Skeletal muscle satellite cell (primary cell): ENCODE data around the gene RIN3.
A peak's percentile ranks its signal among the peaks of the same experiment; 100 is the strongest.

Experiments used
- H3K27me3 ChIP-seq: 2 replicates; pipeline ENCODE4 v1.7.0; 2013; ENCODE audit warnings: low read length; ENCODE audit not compliant: control insufficient read depth, insufficient read depth
- H3K36me3 ChIP-seq: 2 replicates; pipeline ENCODE4 v1.7.0; 2013; ENCODE audit warnings: mild to moderate bottlenecking, control low read depth, low read length; ENCODE audit not compliant: insufficient read depth
- H3K4me1 ChIP-seq: 2 replicates; pipeline ENCODE4 v1.7.0; 2013; ENCODE audit warnings: low read length; ENCODE audit not compliant: control insufficient read depth, insufficient read depth
- H3K4me2 ChIP-seq: 2 replicates; pipeline ENCODE4 v1.7.0; 2013; ENCODE audit warnings: mild to moderate bottlenecking, low read length
- H3K4me3 ChIP-seq: 2 replicates; pipeline ENCODE4 v1.7.0; 2013; ENCODE audit warnings: low read length
- H3K9ac ChIP-seq: 2 replicates; pipeline ENCODE4 v1.7.0; 2013; ENCODE audit warnings: mild to moderate bottlenecking, low read depth, low read length, moderate library complexity
- H3K9me3 ChIP-seq: replicated peaks from 2 replicates; pipeline ENCODE4 v1.7.0; 2013; ENCODE audit warnings: mild to moderate bottlenecking, control low read depth, low read length

RIN3 gene

DNA sequence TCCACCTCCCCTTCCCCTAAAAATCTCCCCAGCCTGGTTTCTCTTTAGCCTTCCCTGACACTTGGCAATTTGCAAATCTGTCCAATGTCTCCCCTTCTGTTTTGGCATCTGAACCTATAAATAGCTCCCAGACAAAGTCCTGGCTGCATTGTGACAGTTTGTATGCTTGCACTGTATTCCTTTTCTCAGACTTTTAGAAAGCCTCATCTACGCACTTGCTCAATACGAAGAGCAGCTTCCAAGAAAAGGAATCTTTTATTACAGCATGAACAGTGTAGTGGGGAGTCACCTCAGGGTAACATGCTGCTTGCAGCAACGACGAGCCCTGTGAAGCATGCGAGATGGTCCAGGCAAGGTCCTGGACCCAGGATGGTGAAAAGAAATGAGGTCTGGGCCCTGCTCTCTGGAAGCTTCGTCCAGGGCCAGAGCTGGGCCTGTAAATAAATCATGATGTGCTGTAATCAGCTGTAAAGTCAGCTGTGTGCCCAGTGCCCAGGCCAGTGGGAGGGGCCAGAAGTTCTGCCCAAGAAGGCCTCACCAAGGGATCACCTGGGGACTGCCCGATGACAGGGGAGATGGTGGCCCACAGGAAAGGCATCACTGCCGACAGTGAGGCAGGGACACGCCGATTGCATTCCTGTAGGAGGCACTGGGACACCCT is 88.3 kb downstream of the RIN3 start:
- H3K36me3 ChIP-seq = no peaks in the 10 kb centered on the region
- no peak overlapping the region for H3K4me2 ChIP-seq
- H3K9me3 ChIP-seq = no peaks in the 10 kb centered on the region
- no peaks in the 10 kb centered on the region for H3K27me3 ChIP-seq
- H3K4me1 ChIP-seq = peaks cover 25% of the 10 kb centered on the region
- no peak overlapping the region for H3K4me3 ChIP-seq
- no peak overlapping the region for H3K9ac ChIP-seq

- Histone ChIP-seq H3K27me3 (no peaks in the 10 kb centered on the region), H3K4me3 (peak overlapping the region; percentile 2), H3K9me3 (no peaks in the 10 kb centered on the region), H3K4me1 (peaks cover 39% of the 10 kb centered on the region), H3K9ac (peak overlapping the region; percentile 56), H3K4me2 (peak overlapping the region; percentile 60), H3K36me3 (no peaks in the 10 kb centered on the region)
These were observed 90.0 kb downstream of the RIN3 start for GRCh38 chr14:92603309-92604242.

- H3K36me3 ChIP-seq = no peaks in the 10 kb centered on the region
- no peaks in the 10 kb centered on the region for H3K27me3 ChIP-seq
- peaks cover 35% of the 10 kb centered on the region for H3K4me1 ChIP-seq
- H3K9ac ChIP-seq = no peak overlapping the region
- no peak overlapping the region for H3K4me2 ChIP-seq
- H3K4me3 ChIP-seq = no peak overlapping the region
- no peaks in the 10 kb centered on the region for H3K9me3 ChIP-seq
These were observed 91.8 kb downstream of the RIN3 start for GRCh38 chr14:92605274-92605940.

GRCh38 chr14:92607251-92607650 is 93.7 kb downstream of the RIN3 start:
- H3K9ac ChIP-seq = peak overlapping the region; percentile 14
- no peak overlapping the region for H3K4me3 ChIP-seq
- H3K27me3 ChIP-seq = no peaks in the 10 kb centered on the region
- H3K36me3 ChIP-seq = no peaks in the 10 kb centered on the region
- peaks cover 30% of the 10 kb centered on the region for H3K4me1 ChIP-seq
- no peaks in the 10 kb centered on the region for H3K9me3 ChIP-seq
- H3K4me2 ChIP-seq = no peak overlapping the region

GRCh38 chr14:92607702-92608429 is 94.3 kb downstream of the RIN3 start:
- H3K4me2 ChIP-seq = no peak overlapping the region
- H3K9me3 ChIP-seq = no peaks in the 10 kb centered on the region
- H3K9ac ChIP-seq = no peak overlapping the region
- H3K4me3 ChIP-seq = no peak overlapping the region
- H3K36me3 ChIP-seq = no peaks in the 10 kb centered on the region
- H3K4me1 ChIP-seq = peaks cover 30% of the 10 kb centered on the region
- no peaks in the 10 kb centered on the region for H3K27me3 ChIP-seq

- H3K27me3 ChIP-seq = no peaks in the 10 kb centered on the region
- H3K9ac ChIP-seq = no peak overlapping the region
- no peak overlapping the region for H3K4me2 ChIP-seq
- no peaks in the 10 kb centered on the region for H3K36me3 ChIP-seq
- H3K4me3 ChIP-seq = no peak overlapping the region
- H3K4me1 ChIP-seq = peaks cover 19% of the 10 kb centered on the region
- H3K9me3 ChIP-seq = no peaks in the 10 kb centered on the region
These were observed 96.4 kb downstream of the RIN3 start for GRCh38 chr14:92609955-92610354.

DNA sequence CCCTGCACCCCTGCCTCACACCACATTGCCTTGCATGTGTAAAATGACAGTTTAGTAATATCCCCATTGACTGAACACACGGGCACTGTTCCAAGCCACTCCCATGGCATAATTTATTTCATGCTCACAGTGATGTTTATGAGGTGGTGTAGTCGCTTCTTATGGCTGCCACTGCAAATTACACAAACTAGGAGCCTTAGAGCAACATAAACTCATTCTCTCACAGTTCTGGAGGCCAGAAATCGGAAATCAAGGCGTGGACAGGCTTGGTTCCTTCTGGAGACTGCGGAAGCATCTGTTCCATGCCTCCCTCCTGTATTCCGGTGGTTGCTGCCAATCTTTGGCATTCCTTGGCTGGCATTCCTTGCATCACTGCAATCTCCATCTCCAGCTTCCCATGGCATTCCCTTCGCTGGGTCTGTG is 97.3 kb downstream of the RIN3 start:
- Histone ChIP-seq H3K4me2 (no peak overlapping the region), H3K4me1 (peaks cover 19% of the 10 kb centered on the region), H3K4me3 (no peak overlapping the region), H3K36me3 (no peaks in the 10 kb centered on the region), H3K9ac (no peak overlapping the region), H3K9me3 (no peaks in the 10 kb centered on the region), H3K27me3 (no peaks in the 10 kb centered on the region)

DNA sequence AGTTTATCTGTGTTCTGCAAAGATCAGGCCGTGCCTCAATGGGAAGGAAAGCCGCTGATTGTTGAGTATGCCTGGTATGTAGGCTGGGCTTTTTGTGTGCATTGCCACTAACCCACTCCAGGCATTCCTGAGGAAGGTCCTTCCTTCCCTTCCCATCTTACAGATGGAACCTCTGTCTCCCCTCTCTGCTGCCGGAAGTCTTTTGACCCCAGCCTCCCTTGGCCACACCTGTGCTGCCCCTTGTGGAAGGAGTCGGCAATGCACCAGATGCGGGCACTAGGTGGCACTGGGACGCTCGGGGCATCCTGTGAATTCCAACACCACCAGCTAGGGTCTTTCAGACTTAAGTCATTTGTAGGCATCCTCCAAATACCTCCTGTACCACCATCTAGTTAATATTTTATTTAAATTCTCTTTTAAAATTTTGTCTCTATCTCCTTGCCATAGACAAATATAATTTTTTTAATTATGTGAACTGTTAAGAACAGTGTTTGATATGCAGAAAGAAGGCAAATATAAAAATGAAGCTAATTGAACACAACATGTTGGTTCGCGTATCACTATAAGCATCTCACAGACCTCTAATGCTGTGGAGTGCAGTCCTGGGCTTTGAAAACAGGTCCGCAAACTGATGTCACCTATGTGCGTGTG is 99.6 kb downstream of the RIN3 start:
- Histone ChIP-seq H3K4me1 (peaks cover 8% of the 10 kb centered on the region), H3K36me3 (no peaks in the 10 kb centered on the region), H3K27me3 (no peaks in the 10 kb centered on the region), H3K4me3 (no peak overlapping the region), H3K4me2 (no peak overlapping the region), H3K9ac (no peak overlapping the region), H3K9me3 (no peaks in the 10 kb centered on the region)

GRCh38 chr14:92613681-92614260 is 100.2 kb downstream of the RIN3 start:
- Histone ChIP-seq H3K36me3 (no peaks in the 10 kb centered on the region), H3K27me3 (no peaks in the 10 kb centered on the region), H3K4me3 (no peak overlapping the region), H3K9me3 (no peaks in the 10 kb centered on the region), H3K4me1 (peaks cover 5% of the 10 kb centered on the region), H3K4me2 (no peak overlapping the region), H3K9ac (no peak overlapping the region)

GRCh38 chr14:92615451-92615850 is 101.9 kb downstream of the RIN3 start:
- H3K4me1 ChIP-seq = no peaks in the 10 kb centered on the region
- no peaks in the 10 kb centered on the region for H3K27me3 ChIP-seq
- no peaks in the 10 kb centered on the region for H3K36me3 ChIP-seq
- no peak overlapping the region for H3K4me2 ChIP-seq
- H3K4me3 ChIP-seq = no peak overlapping the region
- no peak overlapping the region for H3K9ac ChIP-seq
- H3K9me3 ChIP-seq = no peaks in the 10 kb centered on the region
